H9 (cell line): Measurements from ENCODE around the gene THSD7B. TPM values are rescaled to one million over a fixed set of nuclear protein-coding genes. Genes with fewer than 3 reads are reported as not detected.

Source experiments
- DNase-seq: peaks from one replicate; pipeline ENCODE4 v3.0.0-alpha.2; 2017
- H2AFZ ChIP-seq: one replicate; pipeline ENCODE4 v1.6.1; 2013; ENCODE audit warnings: mild to moderate bottlenecking, low read length, control low read depth, moderate library complexity
- H2AK5ac ChIP-seq: 2 replicates; pipeline ENCODE4 v1.6.1; 2013; ENCODE audit warnings: low read length, control low read depth, mixed read lengths; ENCODE audit not compliant: insufficient read length
- H2BK120ac ChIP-seq: one replicate; pipeline ENCODE4 v1.6.1; 2013; ENCODE audit warnings: low read depth, mild to moderate bottlenecking, low read length, control low read depth, inconsistent platforms; ENCODE audit not compliant: poor library complexity, severe bottlenecking
- H2BK12ac ChIP-seq: 2 replicates; pipeline ENCODE4 v1.6.1; 2013; ENCODE audit warnings: low read length, control low read depth, mixed read lengths, low read depth; ENCODE audit not compliant: insufficient read length
- H2BK15ac ChIP-seq: 2 replicates; pipeline ENCODE4 v1.6.1; 2013; ENCODE audit warnings: low read depth, low read length, control low read depth
- H2BK20ac ChIP-seq: one replicate; pipeline ENCODE4 v1.6.1; 2013; ENCODE audit warnings: low read depth, mild to moderate bottlenecking, low read length, control low read depth, inconsistent platforms; ENCODE audit not compliant: poor library complexity, severe bottlenecking
- H2BK5ac ChIP-seq: 2 replicates; pipeline ENCODE4 v1.6.1; 2013; ENCODE audit warnings: low read length, control low read depth, mixed read lengths; ENCODE audit not compliant: insufficient read length
- H3K14ac ChIP-seq: 2 replicates; pipeline ENCODE4 v1.6.1; 2013; ENCODE audit warnings: low read length, control low read depth; ENCODE audit not compliant: insufficient read depth
- H3K18ac ChIP-seq: 2 replicates; pipeline ENCODE4 v1.6.1; 2013; ENCODE audit warnings: low read depth, mild to moderate bottlenecking, mixed read lengths, low read length, control low read depth; ENCODE audit not compliant: insufficient read length
- H3K23ac ChIP-seq: 2 replicates; pipeline ENCODE4 v1.6.1; 2013; ENCODE audit warnings: low read length, control low read depth, mixed read lengths, low read depth; ENCODE audit not compliant: insufficient read length
- H3K23me2 ChIP-seq: 2 replicates; pipeline ENCODE4 v1.6.1; 2013; ENCODE audit warnings: low read depth, mild to moderate bottlenecking, mixed read lengths, low read length, control low read depth; ENCODE audit not compliant: insufficient read length, poor library complexity, severe bottlenecking
- H3K27ac ChIP-seq: 2 replicates; pipeline ENCODE4 v1.5.1; 2013; ENCODE audit warnings: low read length, control low read depth, mixed read lengths, low read depth; ENCODE audit not compliant: insufficient read length
- H3K27me3 ChIP-seq: 2 replicates; pipeline ENCODE4 v1.6.1; 2013; ENCODE audit warnings: low read length, control low read depth, inconsistent platforms; ENCODE audit not compliant: insufficient read depth
- H3K4ac ChIP-seq: 2 replicates; pipeline ENCODE4 v1.6.1; 2013; ENCODE audit warnings: low read depth, mild to moderate bottlenecking, control low read depth, inconsistent platforms, low read length, moderate library complexity
- H3K4me1 ChIP-seq: 2 replicates; pipeline ENCODE4 v1.6.1; 2013; ENCODE audit warnings: low read length, control low read depth, inconsistent platforms; ENCODE audit not compliant: insufficient read depth
- H3K4me2 ChIP-seq: 2 replicates; pipeline ENCODE4 v1.6.1; 2013; ENCODE audit warnings: low read length, control low read depth, mixed read lengths; ENCODE audit not compliant: insufficient read length, insufficient read depth
- H3K56ac ChIP-seq: 2 replicates; pipeline ENCODE4 v1.6.1; 2013; ENCODE audit warnings: low read depth, mild to moderate bottlenecking, mixed read lengths, low read length, control low read depth; ENCODE audit not compliant: insufficient read length
- H3K79me1 ChIP-seq: 2 replicates; pipeline ENCODE4 v1.6.1; 2013; ENCODE audit warnings: low read depth, mild to moderate bottlenecking, moderate library complexity, low read length, control low read depth, inconsistent platforms; ENCODE audit not compliant: insufficient read depth, poor library complexity, severe bottlenecking
- H3K79me2 ChIP-seq: 2 replicates; pipeline ENCODE4 v1.6.1; 2013; ENCODE audit warnings: low read length, control low read depth, inconsistent platforms; ENCODE audit not compliant: insufficient read depth
- H3K9ac ChIP-seq: 2 replicates; pipeline ENCODE4 v1.6.1; 2013; ENCODE audit warnings: low read length, control low read depth, mixed read lengths; ENCODE audit not compliant: insufficient read length; ENCODE audit errors: extremely low read depth
- H3K9me3 ChIP-seq: one replicate; pipeline ENCODE4 v1.6.1; 2013; ENCODE audit warnings: low read depth, low read length, inconsistent platforms; ENCODE audit not compliant: control insufficient read depth
- H3T11ph ChIP-seq: one replicate; pipeline ENCODE4 v1.6.1; 2013; ENCODE audit warnings: mild to moderate bottlenecking, low read length, control low read depth, inconsistent platforms
- H4K20me1 ChIP-seq: one replicate; pipeline ENCODE4 v1.6.1; 2013; ENCODE audit not compliant: control insufficient read depth, insufficient read length, insufficient read depth
- H4K5ac ChIP-seq: 2 replicates; pipeline ENCODE4 v1.6.1; 2013; ENCODE audit warnings: low read depth, mild to moderate bottlenecking, mixed read lengths, low read length, control low read depth; ENCODE audit not compliant: insufficient read length
- H4K8ac ChIP-seq: replicated peaks from 2 replicates; pipeline ENCODE4 v1.6.1; 2013; ENCODE audit warnings: low read length, control low read depth, mixed read lengths, low read depth; ENCODE audit not compliant: insufficient read length
- H4K91ac ChIP-seq: 2 replicates; pipeline ENCODE4 v1.6.1; 2013; ENCODE audit warnings: low read depth, mild to moderate bottlenecking, moderate library complexity, mixed read lengths, low read length, control low read depth; ENCODE audit not compliant: insufficient read length
- H3K27ac Mint-ChIP-seq, 3 experiments: 2 replicates in 2 of 3; 3 replicates in 1 of 3; pipeline ENCODE4 v1.8.0; 2020 to 2021; ENCODE audit warnings: mixed read lengths in 3 of 3, mild to moderate bottlenecking in 1 of 3, moderate library complexity in 1 of 3
- H3K27me3 Mint-ChIP-seq: 2 replicates; pipeline ENCODE4 v1.8.0; 2021; ENCODE audit warnings: low read depth, mild to moderate bottlenecking, moderate library complexity, mixed read lengths
- H3K36me3 Mint-ChIP-seq, 3 experiments: 2 replicates in 2 of 3; 3 replicates in 1 of 3; pipeline ENCODE4 v1.8.0; 2020 to 2021; ENCODE audit warnings: low read depth in 3 of 3, mixed read lengths in 3 of 3; ENCODE audit not compliant: insufficient read depth in 1 of 3
- H3K4me1 Mint-ChIP-seq, 2 experiments: 2 replicates each; pipeline ENCODE4 v1.8.0; 2020; ENCODE audit warnings: mixed read lengths in 2 of 2
- H3K4me3 Mint-ChIP-seq, 2 experiments: 2 replicates in 1 of 2; 3 replicates in 1 of 2; pipeline ENCODE4 v1.8.0; 2020 to 2021; ENCODE audit warnings: mild to moderate bottlenecking in 2 of 2, mixed read lengths in 2 of 2, moderate library complexity in 1 of 2
- H3K9me3 Mint-ChIP-seq, 2 experiments: 2 replicates in 1 of 2; 3 replicates in 1 of 2; pipeline ENCODE4 v1.8.0; 2020; ENCODE audit warnings: mild to moderate bottlenecking in 2 of 2, mixed read lengths in 2 of 2, moderate library complexity in 1 of 2
- WGBS: extraction: QIAGEN DNeasy Blood & Tissue Kit; methylation state at CpG from one replicate; pipeline ENCODE4 v1.1.7; 2013; ENCODE audit warnings: missing lambda C conversion rate, low lambda C conversion rate, mixed read lengths; ENCODE audit not compliant: insufficient read length; ENCODE audit errors: extremely low coverage; 5-methylcytosine and 5-hydroxymethylcytosine counted together
- total RNA-seq: library from RNA; stranded (reverse); gene quantifications from 2 replicates; pipeline ENCODE4 v1.2.1, GENCODE V29; 2021
- TF ChIP-seq, protein P1 (sequence below): fragments of 200-600 bp; sonication (generic); conservative IDR thresholded peaks from 3 replicates; pipeline ENCODE4 v1.8.0; 2021; ENCODE audit warnings: antibody characterized with exemption, mild to moderate bottlenecking

THSD7B gene
- total RNA-seq, 1 experiment from 2014 or later, result 0.85 TPM

DNA sequence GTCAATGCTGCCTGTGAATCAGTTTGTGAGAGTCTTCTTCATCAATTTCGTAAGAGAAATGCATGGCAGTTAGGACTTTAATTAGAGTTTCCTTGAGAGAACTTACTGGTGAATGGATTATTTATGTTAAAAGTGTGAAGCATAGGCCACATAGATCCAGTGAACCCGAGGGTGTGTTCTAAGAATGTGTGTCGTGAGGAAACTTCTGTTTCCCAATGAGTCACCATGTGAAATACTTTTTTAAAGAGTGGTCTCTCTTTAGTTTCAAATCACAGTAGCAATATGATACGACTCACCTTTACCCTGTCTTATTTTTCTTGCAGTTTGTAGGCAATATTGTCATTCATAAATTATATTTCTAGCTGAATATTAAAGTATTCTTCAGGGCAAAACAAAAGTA, 18.5 kb downstream of the THSD7B start:
- WGBS, result no CpG with 5 or more reads among the region's 4 CpGs
- H3K27ac Mint-ChIP-seq, result no peak overlapping the region

More for the DNA sequence above, 18.5 kb downstream of the THSD7B start:
- no peak overlapping the region for H3K23ac ChIP-seq
- no peak overlapping the region for H3K4ac ChIP-seq
- H3T11ph ChIP-seq, result no peak overlapping the region
- no peak overlapping the region for H2BK120ac ChIP-seq
- H3K79me1 ChIP-seq, result no peaks in the 10 kb centered on the region
- H3K27me3 Mint-ChIP-seq, result peaks cover 4% of the 10 kb centered on the region
- no peak overlapping the region for H2BK12ac ChIP-seq
- no peak overlapping the region for H3K4me2 ChIP-seq
- no peak overlapping the region for H2AK5ac ChIP-seq
- H3K79me2 ChIP-seq, result no peaks in the 10 kb centered on the region
- H3K27ac ChIP-seq, result no peak overlapping the region
- H3K18ac ChIP-seq, result no peak overlapping the region
- H3K14ac ChIP-seq, result no peak overlapping the region
- peaks cover 0 to 4% of the 10 kb centered on the region in 2 experiments; a peak in 2 of 4 replicates for H3K4me1 Mint-ChIP-seq
- H4K5ac ChIP-seq, result no peak overlapping the region
- no peak overlapping the region for H3K4me3 Mint-ChIP-seq
- no peak overlapping the region for H2BK5ac ChIP-seq
- H4K91ac ChIP-seq, result no peak overlapping the region
- no peak for DNase-seq
- no peaks in the 10 kb centered on the region for H3K9me3 Mint-ChIP-seq
- H2BK20ac ChIP-seq, result no peak overlapping the region
- H3K36me3 Mint-ChIP-seq, result no peaks in the 10 kb centered on the region
- no peak overlapping the region for H4K8ac ChIP-seq
- TF ChIP-seq, protein P1, sequence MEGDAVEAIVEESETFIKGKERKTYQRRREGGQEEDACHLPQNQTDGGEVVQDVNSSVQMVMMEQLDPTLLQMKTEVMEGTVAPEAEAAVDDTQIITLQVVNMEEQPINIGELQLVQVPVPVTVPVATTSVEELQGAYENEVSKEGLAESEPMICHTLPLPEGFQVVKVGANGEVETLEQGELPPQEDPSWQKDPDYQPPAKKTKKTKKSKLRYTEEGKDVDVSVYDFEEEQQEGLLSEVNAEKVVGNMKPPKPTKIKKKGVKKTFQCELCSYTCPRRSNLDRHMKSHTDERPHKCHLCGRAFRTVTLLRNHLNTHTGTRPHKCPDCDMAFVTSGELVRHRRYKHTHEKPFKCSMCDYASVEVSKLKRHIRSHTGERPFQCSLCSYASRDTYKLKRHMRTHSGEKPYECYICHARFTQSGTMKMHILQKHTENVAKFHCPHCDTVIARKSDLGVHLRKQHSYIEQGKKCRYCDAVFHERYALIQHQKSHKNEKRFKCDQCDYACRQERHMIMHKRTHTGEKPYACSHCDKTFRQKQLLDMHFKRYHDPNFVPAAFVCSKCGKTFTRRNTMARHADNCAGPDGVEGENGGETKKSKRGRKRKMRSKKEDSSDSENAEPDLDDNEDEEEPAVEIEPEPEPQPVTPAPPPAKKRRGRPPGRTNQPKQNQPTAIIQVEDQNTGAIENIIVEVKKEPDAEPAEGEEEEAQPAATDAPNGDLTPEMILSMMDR, result no peak
- H2AFZ ChIP-seq, result no peak overlapping the region
- H3K9me3 ChIP-seq, result no peaks in the 10 kb centered on the region
- H3K9ac ChIP-seq, result no peak overlapping the region
- no peak overlapping the region for H3K56ac ChIP-seq
- no peaks in the 10 kb centered on the region for H3K4me1 ChIP-seq
- H3K27me3 ChIP-seq, result no peaks in the 10 kb centered on the region
- no peak overlapping the region for H2BK15ac ChIP-seq
- no peaks in the 10 kb centered on the region for H4K20me1 ChIP-seq
- H3K23me2 ChIP-seq, result no peaks in the 10 kb centered on the region
